HG03066 (cell line): ENCODE measurements around the gene IL17RC.
"Not testable (repeated sequence)": the region's sequence is repeated elsewhere in the genome, so short reads cannot be mapped to it uniquely, and the experiment has no call there.

ENCODE experiments used
- ATAC-seq: cut with Tn5 transposase; IDR thresholded peaks from one replicate; pipeline ENCODE4 v1.9.1; 2021; ENCODE audit warnings: low read depth; ENCODE audit not compliant: unreplicated experiment

Gene IL17RC

DNA sequence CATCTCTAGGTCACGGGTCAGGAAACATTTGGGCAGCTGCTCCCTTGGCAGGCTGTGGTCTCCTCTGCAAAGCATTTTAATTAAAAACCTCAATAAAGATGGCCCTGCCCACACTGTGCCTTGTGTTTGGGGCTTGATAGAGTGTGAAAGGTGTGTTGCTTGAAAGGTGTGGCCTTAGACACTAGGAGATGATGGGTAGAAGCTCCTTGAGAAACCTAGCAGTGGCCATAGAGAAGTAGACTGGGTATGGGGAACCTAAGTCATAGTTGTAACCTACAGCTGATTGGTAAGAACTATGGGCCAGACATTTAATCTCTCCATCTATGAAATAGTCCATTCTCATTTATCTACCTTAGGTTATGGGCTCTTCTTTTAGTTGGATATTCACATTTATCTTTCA lies 23.2 kb upstream of the IL17RC start:
- ATAC-seq = no peak

DNA sequence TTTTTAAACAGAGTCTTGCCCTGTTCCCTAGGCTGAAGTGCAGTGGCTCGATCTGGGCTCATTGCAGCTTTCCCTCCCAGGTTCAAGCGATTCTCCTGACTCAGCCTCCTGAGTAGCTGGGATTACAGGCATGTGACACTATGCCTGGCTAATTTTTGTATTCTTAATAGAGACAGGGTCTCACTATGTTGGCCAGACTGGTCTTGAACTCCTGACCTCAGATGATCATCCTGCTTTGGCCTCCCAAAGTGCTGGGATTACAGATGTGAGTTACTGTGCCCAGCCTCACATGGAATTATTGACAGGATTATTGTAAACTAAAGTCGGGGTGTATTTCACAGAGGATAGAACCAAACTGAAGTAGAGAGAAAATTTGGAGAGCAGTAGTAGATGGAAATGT lies 21.2 kb upstream of the IL17RC start:
- ATAC-seq = not testable (repeated sequence)

GRCh38 chr3:9896755-9897407 lies 20.0 kb upstream of the IL17RC start:
- ATAC-seq = not testable (repeated sequence)

GRCh38 chr3:9897408-9898372 lies 19.2 kb upstream of the IL17RC start:
- ATAC-seq = peak; percentile 64

DNA sequence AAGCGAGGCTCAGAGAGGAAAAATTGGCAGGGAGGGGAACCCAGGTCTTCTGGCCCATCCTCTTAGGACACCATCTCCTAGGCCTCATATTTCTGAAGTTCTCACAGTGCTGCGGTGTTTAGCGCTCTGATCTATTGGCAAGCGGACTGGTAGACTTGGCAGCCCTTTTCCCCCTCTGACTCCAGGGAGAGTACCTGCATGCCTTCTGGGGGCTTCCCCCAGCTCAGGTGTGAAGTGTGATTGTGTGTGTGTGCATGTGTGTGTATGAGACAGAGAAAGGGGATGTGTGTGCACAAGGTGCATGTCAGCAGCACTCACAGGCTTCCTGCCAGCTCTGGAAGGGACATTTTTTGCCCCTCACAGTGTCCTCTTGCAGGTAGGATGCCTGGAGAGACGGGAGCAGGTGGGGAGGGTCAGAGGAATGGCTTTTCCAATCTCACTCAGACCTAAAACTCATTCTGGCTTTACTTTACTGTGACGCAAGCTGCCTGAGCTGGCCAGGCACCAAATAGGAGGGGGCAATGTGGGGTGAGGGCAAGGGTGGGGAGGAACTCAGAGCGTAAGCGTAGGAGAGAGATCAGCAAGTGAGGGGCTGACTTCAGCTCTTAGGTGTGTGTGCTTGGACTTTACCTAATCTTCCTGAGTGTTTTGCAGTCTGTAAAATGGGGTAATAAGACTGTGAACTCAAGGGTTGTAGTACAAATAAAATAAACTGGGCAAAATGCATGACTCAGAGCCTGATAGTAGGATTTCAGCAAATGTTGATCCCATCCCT lies 18.2 kb upstream of the IL17RC start:
- ATAC-seq = no peak

DNA sequence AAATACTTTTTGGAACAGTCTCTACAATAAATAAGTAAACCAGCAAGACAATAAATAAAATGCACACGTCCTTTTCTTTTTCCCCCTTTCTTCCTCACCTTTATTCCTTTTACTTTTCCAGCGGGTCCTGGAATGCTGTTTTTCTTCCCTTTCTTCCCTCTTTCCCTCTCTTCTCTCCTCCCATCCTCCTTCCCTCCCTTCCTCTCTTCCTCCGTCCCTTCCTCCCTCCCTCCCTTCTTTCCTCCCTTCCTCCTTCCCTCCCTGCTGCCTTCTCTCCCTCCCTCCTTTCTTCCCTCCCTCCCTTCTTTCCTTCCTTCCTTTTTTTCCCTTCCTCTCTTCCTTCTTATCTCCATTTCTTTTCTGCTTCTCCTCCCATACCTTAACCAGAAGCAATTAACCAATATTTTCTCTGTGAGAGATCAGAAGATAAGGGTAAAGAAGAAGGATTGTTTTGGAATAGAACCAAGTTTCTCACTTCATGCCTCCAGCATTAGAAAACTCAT lies 17.6 kb upstream of the IL17RC start:
- ATAC-seq = no peak

- not testable (repeated sequence) for ATAC-seq
Measured at GRCh38 chr3:9900965-9901415, 15.9 kb upstream of the IL17RC start.

GRCh38 chr3:9901967-9902366 lies 14.9 kb upstream of the IL17RC start:
- no peak for ATAC-seq

DNA sequence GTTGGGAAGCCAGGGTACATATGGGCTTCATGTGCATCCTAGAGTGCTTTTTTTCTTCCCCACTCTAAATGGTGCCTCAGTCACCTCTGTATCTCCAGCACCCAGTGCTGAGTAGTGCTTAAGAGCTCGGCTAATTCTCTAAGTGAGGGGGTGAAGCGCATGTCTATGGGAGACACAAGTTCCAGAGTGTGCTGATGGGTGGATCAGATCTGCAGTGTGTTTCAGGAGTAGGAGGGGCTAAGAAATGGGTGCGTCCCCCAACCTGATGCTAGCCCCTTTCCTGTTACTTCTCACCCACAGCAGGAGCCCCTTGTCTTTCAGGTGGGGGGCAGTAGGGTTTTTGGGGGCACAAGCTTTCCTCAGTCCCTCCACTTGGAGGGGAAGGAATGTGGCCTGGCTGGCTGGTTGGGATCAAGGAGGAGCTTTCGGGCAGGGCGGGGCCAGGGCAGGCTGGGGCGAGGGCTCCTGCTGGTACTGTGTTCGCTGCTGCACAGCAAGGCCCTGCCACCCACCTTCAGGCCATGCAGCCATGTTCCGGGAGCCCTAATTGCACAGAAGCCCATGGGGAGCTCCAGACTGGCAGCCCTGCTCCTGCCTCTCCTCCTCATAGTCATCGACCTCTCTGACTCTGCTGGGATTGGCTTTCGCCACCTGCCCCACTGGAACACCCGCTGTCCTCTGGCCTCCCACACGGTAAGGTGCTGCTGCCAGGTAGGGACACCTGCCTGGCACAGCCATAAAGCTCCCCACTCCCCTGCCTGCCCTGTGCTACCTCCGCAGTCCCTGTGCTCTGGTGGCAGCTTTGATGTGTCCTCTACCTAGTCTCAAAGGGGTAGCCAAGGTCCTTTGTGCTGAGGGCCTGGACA lies 14.3 kb upstream of the IL17RC start, which contains the start of gene IL17RE:
Gene IL17RE (plus strand): TSS at position 477 of the 866 bp plus-strand sequence. CDS start 85 bp downstream, at position 562.
- ATAC-seq = no peak

- ATAC-seq = no peak
Measured at GRCh38 chr3:9903238-9903624, 13.7 kb upstream of the IL17RC start.

DNA sequence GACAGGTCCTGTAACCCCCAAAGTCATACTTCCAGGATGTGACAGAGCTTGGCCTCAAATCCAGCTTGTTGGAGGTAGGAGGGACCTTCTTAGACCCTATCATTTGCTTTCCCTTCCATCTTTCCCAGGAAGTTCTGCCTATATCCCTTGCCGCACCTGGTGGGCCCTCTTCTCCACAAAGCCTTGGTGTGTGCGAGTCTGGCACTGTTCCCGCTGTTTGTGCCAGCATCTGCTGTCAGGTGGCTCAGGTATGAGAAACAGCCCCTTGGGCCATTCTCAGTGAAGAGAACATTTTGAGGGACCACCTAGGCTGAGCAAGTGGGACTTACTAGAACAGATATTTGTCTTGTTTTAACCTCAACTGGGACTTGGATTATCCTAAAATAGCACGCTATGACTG lies 13.0 kb upstream of the IL17RC start:
- no peak for ATAC-seq

DNA sequence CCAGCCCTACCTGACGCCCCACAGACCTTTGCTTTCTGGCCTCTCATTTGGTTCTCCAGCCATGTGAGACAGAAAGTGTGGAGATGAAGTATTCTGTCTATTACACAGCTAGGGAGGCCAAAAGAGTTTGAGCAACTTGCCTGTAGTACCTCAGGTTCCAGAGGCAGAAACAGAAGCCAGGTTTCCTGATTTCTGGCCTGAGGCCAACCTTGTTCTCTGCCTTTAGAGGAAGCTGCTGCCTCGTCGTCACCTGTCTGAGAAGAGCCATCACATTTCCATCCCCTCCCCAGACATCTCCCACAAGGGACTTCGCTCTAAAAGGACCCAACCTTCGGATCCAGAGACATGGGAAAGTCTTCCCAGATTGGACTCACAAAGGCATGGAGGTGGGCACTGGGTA lies 10.4 kb upstream of the IL17RC start:
- no peak for ATAC-seq

- no peak for ATAC-seq
Measured at GRCh38 chr3:9908286-9908685, 8.6 kb upstream of the IL17RC start.

GRCh38 chr3:9909221-9910013 lies 7.5 kb upstream of the IL17RC start:
- ATAC-seq = no peak

- ATAC-seq = no peak
Measured at GRCh38 chr3:9911863-9912262, 5.0 kb upstream of the IL17RC start.

DNA sequence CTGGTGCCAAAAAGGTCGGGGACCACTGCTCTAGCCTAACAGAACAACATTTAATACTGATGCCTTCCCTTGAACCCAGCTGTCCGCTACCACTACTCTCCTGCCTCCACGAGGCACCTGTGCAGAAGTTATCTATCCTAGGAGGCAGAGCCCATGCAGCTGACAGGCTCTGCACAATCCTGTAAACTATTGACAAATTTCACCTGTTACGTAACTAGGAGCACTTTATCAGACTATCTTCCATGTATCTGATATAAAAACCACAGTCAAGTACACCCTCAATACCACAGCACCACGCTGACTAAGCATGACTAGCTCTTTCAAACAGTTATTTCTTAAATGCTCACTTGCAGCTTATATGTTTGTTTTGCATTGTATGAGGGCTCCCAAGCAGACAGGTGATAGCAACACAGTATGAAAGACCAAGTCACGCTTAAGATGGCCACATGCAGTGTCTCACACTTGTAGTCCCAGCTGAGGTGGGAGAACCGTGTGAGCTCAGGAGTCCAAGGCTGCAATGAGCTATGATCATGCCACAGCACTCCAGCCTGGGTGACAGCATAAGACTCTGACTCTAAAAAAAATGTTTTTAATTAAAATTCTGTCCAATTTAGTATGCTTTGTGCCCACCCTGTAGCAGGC lies 4.5 kb upstream of the IL17RC start:
- no peak for ATAC-seq

DNA sequence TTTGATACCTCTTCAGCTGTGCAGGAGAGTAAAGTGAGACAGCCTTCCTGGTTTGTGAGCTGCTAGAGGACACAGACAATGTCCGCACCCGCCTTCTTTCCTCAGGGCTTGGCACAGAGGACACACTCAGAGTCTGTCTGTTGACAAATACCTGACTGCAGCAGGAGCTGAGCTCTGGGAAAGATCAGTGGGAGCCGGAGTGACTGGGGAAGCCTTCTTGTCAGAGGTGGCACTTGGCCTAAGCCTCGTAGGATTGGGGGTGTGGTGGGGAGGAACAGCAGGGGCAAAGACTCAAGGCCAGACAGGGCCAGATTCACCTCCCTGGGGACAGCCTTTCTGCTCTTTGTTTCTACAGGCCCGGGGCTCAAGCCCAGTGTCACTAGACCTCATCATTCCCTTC lies 3.3 kb upstream of the IL17RC start:
- no peak for ATAC-seq

DNA sequence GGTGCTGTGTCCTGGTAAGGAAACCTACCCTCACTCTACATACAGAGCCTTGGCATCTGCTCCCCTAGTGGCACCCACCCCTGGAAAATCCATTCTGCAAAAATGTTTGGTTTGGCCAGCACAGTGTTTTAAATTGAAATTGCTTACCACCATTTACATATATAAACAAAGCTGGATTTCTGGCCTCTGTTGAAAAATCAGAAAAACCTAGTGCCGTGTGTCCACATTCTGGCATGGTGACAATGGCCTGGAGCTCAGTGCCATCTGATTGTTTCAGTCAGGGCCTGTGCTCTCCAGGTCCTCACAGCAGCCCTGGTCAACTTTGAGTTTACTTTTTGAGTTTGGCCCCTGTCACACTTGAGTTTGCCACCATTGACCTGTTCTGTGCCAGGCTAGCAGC lies 2.9 kb upstream of the IL17RC start:
- ATAC-seq = no peak
